Measurements from ENCODE around the gene ZNF354C.
"Not testable (repeated sequence)": the region's sequence is repeated elsewhere in the genome, so short reads cannot be mapped to it uniquely, and the experiment has no call there.

DNA sequence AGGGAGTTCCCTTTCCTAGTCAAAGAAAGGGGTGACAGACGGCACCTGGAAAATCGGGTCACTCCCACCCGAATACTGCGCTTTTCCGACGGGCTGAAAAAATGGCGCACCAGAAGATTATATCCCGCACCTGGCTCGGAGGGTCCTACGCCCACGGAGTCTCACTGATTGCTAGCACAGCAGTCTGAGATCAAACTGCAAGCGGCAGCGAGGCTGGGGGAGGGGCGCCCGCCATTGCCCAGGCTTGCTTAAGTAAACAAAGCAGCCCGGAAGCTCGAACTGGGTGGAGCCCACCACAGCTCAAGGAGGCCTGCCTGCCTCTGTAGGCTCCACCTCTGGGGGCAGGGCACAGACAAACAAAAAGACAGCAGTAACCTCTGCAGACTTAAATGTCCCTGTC lies 41.1 kb downstream of the ZNF354C start:
- not testable (repeated sequence) for TF ChIP-seq POLR2AphosphoS5 (IDR thresholded peaks at IDR 0.05)
- TF ChIP-seq, protein P1, sequence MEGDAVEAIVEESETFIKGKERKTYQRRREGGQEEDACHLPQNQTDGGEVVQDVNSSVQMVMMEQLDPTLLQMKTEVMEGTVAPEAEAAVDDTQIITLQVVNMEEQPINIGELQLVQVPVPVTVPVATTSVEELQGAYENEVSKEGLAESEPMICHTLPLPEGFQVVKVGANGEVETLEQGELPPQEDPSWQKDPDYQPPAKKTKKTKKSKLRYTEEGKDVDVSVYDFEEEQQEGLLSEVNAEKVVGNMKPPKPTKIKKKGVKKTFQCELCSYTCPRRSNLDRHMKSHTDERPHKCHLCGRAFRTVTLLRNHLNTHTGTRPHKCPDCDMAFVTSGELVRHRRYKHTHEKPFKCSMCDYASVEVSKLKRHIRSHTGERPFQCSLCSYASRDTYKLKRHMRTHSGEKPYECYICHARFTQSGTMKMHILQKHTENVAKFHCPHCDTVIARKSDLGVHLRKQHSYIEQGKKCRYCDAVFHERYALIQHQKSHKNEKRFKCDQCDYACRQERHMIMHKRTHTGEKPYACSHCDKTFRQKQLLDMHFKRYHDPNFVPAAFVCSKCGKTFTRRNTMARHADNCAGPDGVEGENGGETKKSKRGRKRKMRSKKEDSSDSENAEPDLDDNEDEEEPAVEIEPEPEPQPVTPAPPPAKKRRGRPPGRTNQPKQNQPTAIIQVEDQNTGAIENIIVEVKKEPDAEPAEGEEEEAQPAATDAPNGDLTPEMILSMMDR (IDR thresholded peaks at IDR 0.05), result not testable (repeated sequence)

All from breast epithelium (tissue), 3 donors.